Hepatic stellate cell (primary cell): ENCODE results near the gene CPPED1.

ENCODE experiments used
- DNase-seq: peaks from one replicate; pipeline ENCODE4 v3.0.0; 2011; ENCODE audit warnings: low spot score

CPPED1 gene

DNA sequence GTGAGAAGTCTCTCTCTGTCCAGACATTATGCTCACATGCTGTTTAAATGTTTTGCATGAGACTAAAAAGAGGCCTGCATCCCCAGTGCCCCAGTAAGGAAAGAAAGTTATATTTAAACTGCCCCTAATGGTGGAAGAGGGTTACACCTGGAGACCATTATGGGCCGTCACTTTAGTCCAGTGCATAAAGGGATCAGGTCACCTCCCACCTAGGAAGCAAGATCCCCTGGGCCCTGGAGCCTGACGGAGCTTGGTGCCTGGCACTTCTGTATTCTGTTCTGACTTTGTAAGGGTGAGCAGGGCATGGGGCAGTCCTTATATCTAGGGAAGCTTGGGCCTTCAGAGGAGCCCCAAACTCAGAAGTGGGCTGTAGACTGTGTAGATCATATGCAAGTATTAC lies 67.9 kb downstream of the CPPED1 start:
- no peak for DNase-seq

DNA sequence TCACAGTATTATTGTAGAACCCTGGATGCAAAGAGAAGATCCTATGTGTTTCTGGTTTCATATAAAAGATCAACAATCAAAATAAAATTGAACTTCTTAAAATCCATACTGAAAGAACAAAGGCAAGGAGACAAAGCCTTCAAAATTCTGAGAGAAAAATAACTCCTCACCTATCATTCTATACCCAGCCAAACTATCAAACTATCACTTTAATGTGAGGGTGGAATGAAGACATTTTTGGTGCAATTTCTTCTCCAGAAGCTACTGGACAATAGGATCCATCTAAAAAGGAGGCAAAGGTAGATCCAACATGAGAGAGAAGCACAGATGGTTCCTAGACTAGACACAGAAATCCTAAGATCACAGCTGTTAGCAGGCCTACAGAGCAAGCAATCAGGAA lies 71.1 kb downstream of the CPPED1 start:
- no peak for DNase-seq

DNA sequence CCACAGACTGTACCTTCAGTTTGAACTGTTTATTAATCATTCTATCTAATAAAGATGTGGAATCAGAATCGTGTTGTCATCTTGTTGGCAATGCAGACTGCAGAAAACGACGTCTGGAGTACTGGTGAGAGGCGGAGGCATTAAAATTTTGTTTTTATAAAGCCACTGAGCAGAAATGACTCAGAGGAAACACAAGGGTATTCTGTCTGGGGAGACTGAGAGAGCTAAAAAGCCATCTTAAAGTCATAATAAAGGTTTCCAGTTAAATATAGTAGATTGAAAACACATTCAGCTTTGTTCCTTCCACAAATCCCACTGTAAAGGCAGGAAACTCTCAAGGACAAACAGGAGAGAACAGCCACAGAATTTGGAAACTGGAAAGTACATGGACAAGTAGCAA lies 74.2 kb downstream of the CPPED1 start:
- no peak for DNase-seq

DNA sequence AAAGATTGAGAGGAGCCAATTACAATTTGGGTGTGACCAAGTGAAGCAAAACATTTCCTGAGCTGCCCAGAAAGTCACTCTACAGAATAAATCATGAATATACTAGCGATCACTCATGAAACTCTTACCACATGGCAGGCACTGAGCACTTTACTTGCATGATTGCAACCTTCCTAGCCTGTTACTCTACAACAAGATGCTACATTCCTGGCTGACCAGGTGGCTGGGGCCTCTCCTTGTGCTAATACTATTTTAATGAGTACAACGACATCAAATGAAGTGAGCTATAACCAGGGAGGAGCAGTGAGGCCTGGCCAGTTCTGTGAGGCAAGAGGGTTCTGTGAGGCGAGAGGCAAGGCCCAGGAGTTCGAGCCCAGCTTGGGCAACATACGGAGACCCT lies 75.2 kb downstream of the CPPED1 start:
- no peak for DNase-seq

DNA sequence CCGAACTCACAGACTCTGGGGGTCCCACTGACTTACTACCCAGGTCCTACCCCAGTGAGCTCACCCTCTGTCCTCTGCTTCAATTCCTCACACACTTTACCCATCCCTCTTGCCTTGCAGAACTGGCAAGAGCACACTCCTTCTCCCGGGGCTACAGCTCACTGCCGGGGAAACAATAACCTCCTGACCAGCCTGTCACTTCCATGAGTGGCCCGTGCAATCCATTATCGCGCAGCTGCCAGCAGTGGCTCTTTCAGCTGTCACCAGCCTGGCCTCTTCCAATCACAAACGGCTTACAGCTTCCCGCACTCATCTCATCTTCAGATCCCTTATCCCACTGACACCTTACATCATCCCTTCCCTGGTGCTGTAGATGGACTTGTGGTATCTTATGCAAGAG lies 79.5 kb downstream of the CPPED1 start:
- no peak for DNase-seq

DNA sequence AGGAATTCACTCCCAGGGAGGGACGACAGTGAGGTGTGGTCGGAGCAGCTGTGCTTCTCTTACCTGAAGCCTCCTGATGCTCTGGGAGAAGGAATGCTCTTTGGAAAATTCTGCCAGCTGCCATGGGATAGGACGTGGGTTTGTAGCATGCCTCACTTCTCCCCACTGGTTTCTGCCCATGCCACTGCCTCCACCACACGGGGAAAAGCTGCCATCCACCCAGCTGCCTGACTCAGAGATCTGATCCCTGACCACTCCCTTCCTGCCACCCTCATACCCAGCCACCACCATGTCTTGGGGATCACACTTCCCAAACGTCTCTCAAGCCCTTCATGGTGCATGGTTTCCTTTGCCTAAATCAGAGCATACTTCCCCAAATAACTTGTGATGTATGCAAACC lies 80.0 kb downstream of the CPPED1 start:
- no peak for DNase-seq

DNA sequence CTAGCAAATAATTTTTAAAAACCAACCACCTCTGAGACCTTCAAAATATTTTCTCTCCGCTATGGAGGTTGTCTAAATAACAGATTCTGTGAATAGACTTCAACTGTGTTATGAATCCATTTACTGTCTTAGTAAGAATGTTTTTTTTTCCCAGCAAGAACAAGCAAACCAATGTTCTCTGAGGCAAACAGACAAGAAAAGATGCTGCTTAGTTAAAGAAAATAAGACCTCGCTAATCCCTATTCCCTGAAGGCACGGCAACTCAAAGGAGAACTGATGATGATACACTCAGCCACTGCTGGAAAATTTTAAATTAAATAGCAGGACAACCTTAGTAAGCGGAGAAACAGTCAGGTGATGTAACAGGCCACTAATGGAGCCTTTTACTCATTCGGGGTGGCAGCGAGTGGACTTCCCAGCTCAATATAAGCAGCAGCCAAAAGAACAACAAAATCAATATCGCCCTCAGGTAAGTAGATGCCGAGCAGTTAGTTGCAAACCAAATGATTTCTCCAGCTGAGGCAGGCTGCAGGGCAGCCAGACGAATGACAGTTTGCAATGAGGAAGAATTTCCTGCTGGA lies 81.8 kb downstream of the CPPED1 start:
- no peak for DNase-seq

DNA sequence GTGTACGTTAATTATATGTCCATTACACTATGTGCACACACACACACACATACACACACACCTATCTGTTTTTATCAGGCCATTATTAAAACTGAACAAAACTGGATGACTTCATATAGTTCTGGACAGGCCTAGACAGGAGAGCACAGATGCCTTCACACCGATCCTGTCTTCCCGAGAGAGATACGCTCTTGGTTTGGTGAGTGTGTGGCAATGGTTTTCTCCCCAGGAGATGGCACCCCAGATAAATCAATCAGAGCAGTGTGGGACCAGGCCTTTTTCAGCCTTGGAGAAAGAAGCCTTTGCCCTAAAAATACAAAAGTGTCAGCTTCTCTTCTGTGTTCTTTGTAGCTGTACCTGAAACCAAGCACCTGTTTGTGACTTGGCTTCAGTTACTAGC lies 83.7 kb downstream of the CPPED1 start:
- DNase-seq: no peak

DNA sequence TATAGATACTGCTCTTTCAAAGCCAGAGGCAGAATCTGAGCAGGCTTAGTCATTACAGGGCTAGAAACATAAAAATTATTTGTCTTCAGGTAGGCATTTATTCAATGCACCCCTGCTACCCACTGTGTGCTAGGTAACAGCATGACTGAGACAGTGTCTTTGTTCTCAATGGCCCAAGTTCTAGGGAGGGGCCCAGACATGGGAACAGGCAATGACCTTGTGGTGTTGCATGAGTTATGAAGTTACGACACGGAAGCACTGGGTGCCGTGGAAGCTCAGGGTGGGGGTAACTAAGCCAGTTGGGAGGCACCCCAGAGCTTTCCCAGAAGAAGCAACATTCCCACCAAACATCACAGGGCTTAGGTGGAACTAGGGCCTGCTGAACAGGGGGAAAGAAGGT lies 87.0 kb downstream of the CPPED1 start:
- DNase-seq: no peak

DNA sequence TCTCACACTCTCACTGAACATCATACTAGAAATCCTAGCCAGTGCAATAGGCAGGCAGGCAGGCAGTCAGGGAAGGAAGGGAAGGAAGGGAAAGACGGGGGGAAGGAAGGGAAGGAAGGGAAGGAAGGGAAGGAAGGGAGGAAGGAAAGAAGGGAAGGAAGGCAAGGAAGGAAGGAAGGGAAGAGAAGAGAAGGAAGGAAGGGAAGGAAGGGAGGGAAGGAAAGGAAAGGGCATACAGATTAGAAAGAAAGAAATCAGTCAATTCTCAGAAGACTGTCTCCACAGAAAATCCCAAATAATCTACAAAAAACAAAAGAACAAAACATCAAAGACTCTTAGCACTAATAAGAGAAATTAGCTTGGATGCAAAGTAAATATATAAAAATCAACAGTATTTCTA lies 93.9 kb downstream of the CPPED1 start:
- DNase-seq: no peak

DNA sequence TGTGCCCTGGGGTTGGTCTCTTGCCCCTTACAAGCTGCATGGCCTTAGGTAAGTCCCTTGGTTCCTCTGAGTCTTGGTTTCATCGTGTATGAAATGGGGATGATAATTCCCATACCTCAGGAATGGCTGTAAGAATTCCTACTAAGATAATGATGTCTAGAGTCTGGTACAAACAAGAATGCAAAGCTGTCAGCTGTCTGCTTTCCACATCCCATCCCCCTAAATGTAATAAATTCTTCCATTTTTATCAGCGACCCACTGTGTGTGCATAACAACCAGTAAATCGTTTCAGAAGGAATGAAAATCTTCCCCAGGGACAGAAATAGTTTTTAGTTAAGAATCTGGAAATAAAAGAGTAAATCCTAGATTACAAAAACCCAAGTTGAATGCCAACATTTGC lies 95.4 kb downstream of the CPPED1 start:
- no peak for DNase-seq

DNA sequence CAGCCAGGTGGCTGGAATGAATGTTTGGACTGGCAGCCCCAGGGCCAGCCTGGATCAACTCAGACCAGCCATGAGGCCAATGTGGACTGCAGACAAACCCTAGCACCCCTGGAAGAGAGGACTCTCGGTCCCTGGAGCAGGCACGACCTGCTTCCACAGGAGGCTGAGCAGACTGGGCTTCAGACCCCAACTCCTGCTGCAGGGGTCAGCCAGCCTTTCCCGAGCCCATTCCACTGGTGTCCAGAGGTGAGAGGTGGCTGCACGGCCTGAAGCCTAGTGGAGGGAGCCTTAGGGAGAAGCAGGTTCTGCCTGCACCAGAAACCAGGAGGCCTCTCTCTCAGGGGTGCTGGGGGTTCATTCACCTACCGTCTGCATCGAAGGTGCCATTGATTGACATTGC lies 97.1 kb downstream of the CPPED1 start:
- DNase-seq: no peak

DNA sequence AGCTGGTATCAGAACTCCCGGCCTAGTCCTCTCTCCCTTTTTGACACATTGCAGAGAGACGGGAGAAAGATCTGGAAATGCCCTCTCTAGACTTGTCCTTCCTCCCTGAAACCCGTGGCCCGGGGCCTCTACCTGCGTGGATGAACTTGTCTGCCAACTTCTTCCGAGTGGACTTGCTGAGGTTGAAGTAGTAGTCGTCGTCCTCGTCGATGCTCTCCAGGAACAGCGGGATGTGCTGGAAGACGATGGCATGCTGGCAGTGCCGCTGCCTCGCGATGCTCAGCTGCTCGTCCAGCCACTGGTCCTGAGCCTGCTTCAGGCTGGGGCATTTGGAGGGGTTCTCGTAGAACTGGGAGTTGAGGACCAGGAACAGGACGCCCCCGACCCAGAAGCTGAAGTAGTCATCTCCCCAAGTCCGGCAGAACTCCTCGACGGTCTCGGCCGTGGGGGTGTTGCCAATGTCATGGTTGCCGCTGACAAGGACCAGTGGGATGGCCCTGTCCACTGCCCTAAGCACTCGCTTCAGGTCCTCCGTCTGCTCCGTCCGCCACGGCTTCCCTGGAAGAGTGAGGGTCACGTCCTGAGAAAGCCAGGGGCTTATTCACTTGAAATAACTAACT lies 99.1 kb downstream of the CPPED1 start:
- no peak for DNase-seq

DNA sequence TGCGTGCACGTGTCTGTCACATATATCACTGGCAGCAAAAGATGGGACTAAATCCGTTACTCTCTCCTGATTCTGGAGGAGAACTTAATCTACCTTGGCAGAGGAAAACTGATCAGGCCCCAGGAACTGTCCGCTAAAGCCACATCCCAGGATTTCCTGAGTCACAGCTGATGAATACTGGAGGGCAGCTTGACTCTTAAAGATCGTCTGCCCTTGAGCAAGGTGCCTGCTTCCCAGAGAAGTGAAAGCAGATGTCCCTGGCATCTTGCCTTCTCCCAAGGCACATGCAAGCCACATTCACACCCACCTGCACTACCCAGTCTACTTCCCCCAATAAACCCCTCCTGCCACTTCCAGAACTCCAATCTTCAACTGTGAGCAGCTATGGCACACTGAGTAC lies 99.8 kb downstream of the CPPED1 start:
- no peak for DNase-seq

DNA sequence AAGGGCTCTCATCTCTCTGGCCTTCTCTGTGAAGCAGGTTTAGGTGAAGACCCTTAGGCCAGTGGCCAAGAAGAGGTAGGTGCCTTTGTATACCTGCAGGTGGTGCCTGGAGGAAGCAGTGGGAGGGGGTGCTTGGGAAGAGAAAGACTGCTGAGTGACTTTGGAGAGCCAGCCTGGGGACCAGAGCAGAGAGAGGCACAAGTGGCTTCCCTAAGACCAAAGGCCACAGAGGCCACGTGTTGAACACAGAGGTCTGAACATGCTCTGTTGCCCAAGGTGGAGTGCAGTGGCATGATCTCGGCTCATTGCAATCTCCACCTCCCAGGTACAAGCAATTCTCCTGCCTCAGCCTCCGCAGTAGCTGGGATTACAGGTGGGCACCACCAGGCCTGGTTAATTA lies 103.5 kb downstream of the CPPED1 start:
- no peak for DNase-seq

DNA sequence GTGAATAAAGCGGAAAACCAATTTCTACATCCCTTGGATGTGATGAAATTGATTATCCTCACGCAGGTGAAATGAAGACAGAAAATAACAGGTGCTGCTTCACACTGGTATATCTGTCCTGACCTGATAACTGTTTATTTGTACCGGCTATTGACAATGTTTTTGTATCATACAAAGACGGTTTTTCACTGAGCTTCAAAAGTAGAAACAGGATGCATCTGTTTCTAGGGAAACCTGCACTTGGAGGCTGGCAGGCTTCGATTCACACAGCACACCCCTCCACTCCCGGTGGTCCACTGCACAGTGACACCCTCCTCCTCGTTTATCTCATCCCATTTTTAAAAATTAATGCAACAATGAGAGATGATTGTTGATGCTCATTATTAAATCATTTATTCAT lies 104.5 kb downstream of the CPPED1 start:
- DNase-seq: no peak

DNA sequence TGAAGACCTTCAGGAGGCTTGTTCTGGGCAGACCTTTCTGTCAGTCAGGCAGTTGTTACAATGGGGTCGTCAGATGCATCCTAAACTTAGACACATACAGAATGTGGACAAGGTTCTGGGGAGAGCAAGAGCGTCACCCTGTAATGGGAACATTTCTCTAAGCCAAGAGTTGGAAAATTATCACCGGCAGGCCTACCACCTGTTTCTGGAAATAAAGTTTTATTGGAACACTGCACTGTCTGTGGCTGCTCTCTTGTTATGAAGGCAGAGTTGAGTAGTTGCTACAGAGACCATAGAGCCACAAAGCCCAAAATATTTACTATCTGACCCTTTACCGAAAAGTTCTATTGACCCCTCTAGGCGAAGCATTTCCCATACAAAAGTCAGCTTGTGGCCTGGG lies 106.2 kb downstream of the CPPED1 start:
- no peak for DNase-seq

DNA sequence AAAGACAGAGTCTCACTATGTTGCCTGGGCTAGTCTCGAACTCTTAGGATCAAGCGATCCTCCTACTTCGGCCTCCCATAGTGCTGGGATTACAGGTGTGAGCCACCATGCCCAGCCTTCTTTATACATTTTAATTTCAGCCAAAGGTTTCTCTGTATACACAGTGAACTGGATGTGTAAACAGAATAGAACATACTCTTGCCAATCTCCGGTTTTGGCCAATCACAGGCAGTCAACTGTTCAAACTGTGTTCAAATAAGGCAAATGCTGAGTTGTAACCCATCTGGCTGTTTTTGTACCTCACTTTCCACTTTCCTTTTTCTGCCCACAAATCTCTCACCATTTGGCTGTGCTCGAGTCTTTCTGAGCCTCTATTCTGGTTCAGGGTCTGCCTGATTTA lies 108.2 kb downstream of the CPPED1 start:
- DNase-seq: no peak

DNA sequence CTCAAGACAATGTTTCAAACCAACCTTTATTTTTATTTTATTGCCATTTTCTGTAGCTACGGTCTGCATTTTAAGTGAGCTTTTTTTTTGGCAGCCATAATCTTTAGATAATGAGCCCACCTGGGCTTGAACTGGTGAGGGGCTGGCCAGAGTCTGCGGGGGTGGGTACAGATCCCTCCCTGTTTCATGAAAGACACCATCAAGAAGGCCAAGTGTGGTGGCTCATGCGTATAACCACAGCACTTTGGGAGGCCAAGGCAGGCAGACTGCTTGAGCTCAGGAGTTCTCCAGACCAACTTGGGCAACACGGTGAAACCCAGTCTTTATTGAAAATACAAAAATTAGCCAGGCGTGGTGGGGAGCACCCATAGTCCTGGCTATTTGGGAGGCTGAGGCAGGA lies 113.7 kb downstream of the CPPED1 start:
- DNase-seq: no peak

DNA sequence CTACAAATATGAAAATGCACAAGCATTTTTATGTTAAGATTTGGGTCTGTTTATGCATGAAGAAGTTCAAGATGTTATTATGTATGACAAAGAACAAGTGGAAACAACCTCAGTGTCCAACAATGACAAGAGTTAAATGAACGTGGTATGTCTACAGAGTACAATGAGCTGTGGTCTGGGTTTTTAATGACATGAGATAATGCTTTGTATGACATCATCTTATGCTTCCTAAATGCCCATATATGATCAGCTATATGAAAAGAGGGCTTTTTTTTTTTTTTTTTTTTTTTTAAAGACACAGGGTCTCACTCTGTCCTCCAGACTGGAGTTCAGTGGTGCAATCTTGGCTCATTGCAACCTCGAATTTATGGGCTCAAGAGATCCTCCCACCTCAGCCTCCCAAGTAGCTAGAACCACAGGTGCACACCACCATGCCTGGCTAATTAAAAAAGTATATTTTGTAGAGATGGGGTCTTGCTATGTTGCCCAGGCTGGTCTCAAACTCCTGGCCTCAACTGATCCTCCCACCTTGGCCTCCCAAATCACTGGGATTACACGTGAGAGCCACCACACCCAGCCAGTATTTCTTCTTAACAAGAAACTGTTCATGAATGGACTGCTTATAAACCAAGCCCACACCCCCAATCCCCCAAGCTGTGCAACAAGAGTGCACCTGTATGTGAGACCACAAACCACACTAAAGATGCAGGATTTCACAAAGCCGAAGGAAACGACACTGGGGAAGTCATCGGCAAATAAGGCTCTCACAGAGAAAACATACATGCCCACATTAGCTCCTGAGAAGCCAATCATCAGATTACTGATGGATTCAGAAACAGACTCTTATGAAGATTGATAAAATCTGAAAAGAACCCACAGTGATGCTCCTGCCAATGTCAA lies 114.5 kb downstream of the CPPED1 start:
- DNase-seq: no peak

DNA sequence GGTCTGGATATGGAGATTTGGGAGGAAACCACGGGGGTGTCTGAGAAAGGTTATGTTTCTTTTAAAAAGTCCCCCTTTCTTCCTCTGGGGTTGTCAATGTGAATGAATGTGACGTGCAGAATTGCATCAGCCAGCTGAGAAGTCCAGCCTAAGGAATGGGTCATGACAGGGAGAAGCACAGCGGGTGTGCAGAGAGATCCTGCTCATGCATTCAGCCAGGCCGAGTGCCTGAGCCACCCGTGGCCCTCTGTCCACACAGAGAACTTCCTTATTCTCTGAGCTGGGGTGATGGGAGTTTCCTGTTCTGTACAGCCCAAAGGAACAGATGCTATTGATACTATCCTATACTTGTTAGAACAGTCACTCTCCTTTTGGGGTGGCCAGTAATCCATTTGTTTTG lies 117.9 kb downstream of the CPPED1 start:
- no peak for DNase-seq

DNA sequence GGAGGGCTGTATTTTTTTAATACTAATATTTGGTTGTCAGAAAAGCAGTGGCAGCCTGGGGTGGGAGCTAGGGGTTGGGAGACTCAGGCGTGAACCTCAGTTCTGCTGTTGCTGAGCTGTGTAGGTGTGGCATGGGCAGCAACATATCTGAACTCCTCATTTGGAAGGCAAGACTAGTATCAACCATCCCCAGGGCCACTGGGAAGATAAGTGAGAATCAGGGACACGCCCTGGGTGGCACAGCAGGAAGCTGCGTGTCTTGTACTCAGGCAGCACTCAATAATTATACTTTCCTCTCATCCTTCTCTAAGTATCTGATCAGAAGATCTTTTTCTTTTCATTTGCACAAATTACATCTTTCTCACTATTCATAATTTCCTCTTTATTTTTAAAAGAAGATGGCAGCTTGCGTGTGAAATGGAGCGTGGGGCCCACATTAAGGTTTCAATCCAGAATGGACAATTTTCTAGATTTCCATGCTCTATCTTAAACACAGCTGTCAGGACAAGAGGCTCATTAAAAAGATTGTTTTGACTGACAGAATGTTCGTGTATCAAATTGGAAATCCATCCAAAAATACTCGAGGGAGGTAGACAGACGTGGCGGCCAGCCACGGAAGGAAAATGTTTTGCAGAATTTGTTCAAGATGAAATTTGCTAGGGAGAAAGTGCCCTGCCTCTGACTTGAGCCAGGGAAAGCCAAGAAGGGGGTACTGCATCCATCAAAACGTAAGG lies 121.1 kb downstream of the CPPED1 start:
- no peak for DNase-seq

DNA sequence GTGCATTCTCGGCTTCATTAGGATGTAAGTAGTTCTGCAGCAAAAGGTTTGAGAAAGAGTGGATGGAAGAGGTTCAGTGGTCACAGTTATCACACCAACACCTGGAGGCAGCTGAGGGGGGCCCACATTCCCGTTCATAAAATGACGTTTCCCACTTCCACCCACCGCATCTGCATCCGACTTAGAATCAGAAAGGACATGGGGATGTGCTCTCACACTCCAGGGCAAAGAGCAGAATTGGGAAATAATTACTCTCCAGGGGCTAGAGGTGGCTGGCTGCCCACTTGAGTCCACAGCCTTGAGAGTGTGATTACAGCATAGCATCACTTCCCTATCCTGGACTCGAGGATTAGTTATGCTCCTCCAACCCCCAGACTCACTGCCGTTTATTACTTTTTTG lies 122.0 kb downstream of the CPPED1 start:
- DNase-seq: no peak
